ENCODE results near the gene KIF1B.

DNA sequence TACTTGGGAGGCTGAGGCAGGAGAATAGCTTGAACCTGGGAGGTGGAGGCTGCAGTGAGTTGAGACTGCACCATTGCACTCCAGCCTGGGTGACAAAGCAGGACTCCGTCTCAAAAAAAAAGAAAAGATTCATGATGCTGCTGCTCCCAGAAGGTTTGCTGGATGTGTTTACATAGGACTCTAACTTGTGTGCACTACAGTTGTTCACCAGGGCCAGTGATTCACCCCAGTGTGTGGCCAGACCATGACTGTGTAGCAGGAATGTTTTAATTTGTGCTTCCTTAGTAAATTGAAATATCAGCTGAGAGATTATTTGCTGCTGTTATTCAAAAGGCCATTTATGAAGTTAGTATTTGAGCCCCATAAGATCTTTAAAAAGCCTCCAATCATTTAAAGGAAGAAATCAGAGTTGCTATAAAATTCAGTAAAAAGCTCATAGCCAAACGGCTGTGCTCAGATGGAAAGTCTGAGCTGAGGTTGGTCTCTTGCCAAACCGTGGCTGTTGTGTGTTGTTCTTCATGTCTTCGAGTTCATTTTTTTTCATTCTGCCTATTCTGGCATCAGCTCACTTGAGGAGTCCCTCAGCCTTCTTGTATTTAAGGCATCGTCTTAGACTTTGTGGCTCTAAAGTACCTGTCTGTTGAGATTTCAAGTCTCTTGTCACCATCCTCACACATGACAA, 170.4 kb downstream of the KIF1B start:
- no peak for TF ChIP-seq ESRRG (CRISPR knock-in tag; IDR thresholded peaks at IDR 0.05)
- TF ChIP-seq, protein P1, sequence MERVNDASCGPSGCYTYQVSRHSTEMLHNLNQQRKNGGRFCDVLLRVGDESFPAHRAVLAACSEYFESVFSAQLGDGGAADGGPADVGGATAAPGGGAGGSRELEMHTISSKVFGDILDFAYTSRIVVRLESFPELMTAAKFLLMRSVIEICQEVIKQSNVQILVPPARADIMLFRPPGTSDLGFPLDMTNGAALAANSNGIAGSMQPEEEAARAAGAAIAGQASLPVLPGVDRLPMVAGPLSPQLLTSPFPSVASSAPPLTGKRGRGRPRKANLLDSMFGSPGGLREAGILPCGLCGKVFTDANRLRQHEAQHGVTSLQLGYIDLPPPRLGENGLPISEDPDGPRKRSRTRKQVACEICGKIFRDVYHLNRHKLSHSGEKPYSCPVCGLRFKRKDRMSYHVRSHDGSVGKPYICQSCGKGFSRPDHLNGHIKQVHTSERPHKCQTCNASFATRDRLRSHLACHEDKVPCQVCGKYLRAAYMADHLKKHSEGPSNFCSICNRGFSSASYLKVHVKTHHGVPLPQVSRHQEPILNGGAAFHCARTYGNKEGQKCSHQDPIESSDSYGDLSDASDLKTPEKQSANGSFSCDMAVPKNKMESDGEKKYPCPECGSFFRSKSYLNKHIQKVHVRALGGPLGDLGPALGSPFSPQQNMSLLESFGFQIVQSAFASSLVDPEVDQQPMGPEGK (CRISPR knock-in tag; IDR thresholded peaks at IDR 0.05; ENCODE audit: borderline replicate concordance) = no peak
- TF ChIP-seq GLIS3 (CRISPR knock-in tag; IDR thresholded peaks at IDR 0.05) = no peak
- TF ChIP-seq OSR1 (CRISPR knock-in tag; IDR thresholded peaks at IDR 0.05) = no peak
- no peak for TF ChIP-seq ZC3H10 (CRISPR knock-in tag; IDR thresholded peaks at IDR 0.05)
- TF ChIP-seq ZFP3 (CRISPR knock-in tag; IDR thresholded peaks at IDR 0.05) = no peak

Measured in SK-N-SH treated with all-trans-retinoic acid at 6 μM for 48 hours (cell line).